K562 (cell line): ENCODE measurements around the gene RACK1.

Experiments
- DNMT1 ChIP-seq: fragments of 450-650 bp; IDR thresholded peaks from 2 replicates; pipeline ENCODE4 v1.6.1; 2016; ENCODE audit warnings: antibody characterized with exemption, mild to moderate bottlenecking
- GTF2F1 ChIP-seq: IDR thresholded peaks from 2 replicates; pipeline ENCODE4 v1.6.1; 2011; ENCODE audit warnings: low read depth, low read length, improper control_type of control experiment
- MEF2D ChIP-seq: conservative IDR thresholded peaks from 2 replicates; pipeline ENCODE4 v1.6.1; 2016; ENCODE audit warnings: low read depth, missing genetic modification characterization, missing compliant biosample characterization
- MTA3 ChIP-seq: fragments of 450-650 bp; formaldehyde crosslinking; IDR thresholded peaks from 2 replicates; pipeline ENCODE4 v1.6.1; 2017; ENCODE audit warnings: mild to moderate bottlenecking, borderline replicate concordance
- NR3C1 ChIP-seq: sonication (generic); formaldehyde crosslinking; IDR thresholded peaks from 2 replicates; pipeline ENCODE4 v1.8.1; 2022; ENCODE audit warnings: missing genetic modification reagents
- POLR2A ChIP-seq: fragments of 450-650 bp; conservative IDR thresholded peaks from 2 replicates; pipeline ENCODE4 v1.6.1; 2016
- RNF2 ChIP-seq: sonication (generic); IDR thresholded peaks from 2 replicates; pipeline ENCODE4 v1.6.1; 2016
- USF1 ChIP-seq: sonication (generic); formaldehyde crosslinking; IDR thresholded peaks from 2 replicates; pipeline ENCODE4 v1.9.0; 2022; ENCODE audit warnings: mild to moderate bottlenecking, missing genetic modification reagents
- TF ChIP-seq, protein P1 (sequence below), 3 experiments: IDR thresholded peaks in 2 of 3; conservative IDR thresholded peaks in 1 of 3; 2 replicates each; pipeline ENCODE4 v1.5.1; 2011 to 2012; ENCODE audit warnings: low read length in 3 of 3, mild to moderate bottlenecking in 3 of 3, control low read depth in 2 of 3, improper control_type of control experiment in 1 of 3, inconsistent platforms in 1 of 3, low read depth in 1 of 3, mixed read lengths in 1 of 3, moderate library complexity in 1 of 3; ENCODE audit not compliant: insufficient read depth in 2 of 3

GRCh38 chr5:181219262-181220177, 24.2 kb downstream of the RACK1 start:
- TF ChIP-seq, protein P1, sequence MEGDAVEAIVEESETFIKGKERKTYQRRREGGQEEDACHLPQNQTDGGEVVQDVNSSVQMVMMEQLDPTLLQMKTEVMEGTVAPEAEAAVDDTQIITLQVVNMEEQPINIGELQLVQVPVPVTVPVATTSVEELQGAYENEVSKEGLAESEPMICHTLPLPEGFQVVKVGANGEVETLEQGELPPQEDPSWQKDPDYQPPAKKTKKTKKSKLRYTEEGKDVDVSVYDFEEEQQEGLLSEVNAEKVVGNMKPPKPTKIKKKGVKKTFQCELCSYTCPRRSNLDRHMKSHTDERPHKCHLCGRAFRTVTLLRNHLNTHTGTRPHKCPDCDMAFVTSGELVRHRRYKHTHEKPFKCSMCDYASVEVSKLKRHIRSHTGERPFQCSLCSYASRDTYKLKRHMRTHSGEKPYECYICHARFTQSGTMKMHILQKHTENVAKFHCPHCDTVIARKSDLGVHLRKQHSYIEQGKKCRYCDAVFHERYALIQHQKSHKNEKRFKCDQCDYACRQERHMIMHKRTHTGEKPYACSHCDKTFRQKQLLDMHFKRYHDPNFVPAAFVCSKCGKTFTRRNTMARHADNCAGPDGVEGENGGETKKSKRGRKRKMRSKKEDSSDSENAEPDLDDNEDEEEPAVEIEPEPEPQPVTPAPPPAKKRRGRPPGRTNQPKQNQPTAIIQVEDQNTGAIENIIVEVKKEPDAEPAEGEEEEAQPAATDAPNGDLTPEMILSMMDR (IDR thresholded peaks at IDR 0.05 in 2 of 3, conservative IDR thresholded peaks at IDR 0.05 in 1 of 3; ENCODE audit: insufficient read depth in 2 of 3, low read depth in 1 of 3, low read length in 3 of 3): no peak
- TF ChIP-seq RNF2: no peak
- TF ChIP-seq MTA3: no peak
- TF ChIP-seq POLR2A: no peak
- TF ChIP-seq DNMT1: no peak
- no peak for TF ChIP-seq NR3C1 (CRISPR knock-in tag)
- no peak for TF ChIP-seq MEF2D (tag)
- TF ChIP-seq GTF2F1: no peak
- no peak for TF ChIP-seq USF1 (CRISPR knock-in tag)
